Nephron progenitor cell (in vitro differentiated cells): ENCODE data around the gene APOF.
"Not testable (repeated sequence)": the region's sequence is repeated elsewhere in the genome, so short reads cannot be mapped to it uniquely, and the experiment has no call there.

Source experiments
- DNase-seq: peaks from one replicate; pipeline ENCODE4 v3.0.0; 2021
- H3K27ac Mint-ChIP-seq: 2 replicates; pipeline ENCODE4 v1.8.0; 2021; ENCODE audit warnings: mild to moderate bottlenecking, moderate library complexity, mixed read lengths
- H3K27me3 Mint-ChIP-seq: 2 replicates; pipeline ENCODE4 v1.8.0; 2021; ENCODE audit warnings: mild to moderate bottlenecking, low read depth, mixed read lengths; ENCODE audit not compliant: poor library complexity
- H3K36me3 Mint-ChIP-seq: 2 replicates; pipeline ENCODE4 v1.8.0; 2021; ENCODE audit warnings: low read depth, mixed read lengths
- H3K4me1 Mint-ChIP-seq: 2 replicates; pipeline ENCODE4 v1.8.0; 2021; ENCODE audit warnings: mixed read lengths
- H3K4me3 Mint-ChIP-seq: 2 replicates; pipeline ENCODE4 v1.8.0; 2021; ENCODE audit warnings: mild to moderate bottlenecking, moderate library complexity, mixed read lengths
- H3K9me3 Mint-ChIP-seq: 2 replicates; pipeline ENCODE4 v1.8.0; 2021; ENCODE audit warnings: mild to moderate bottlenecking, moderate library complexity, mixed read lengths
- TF ChIP-seq, protein P1 (sequence below): fragments of 200-600 bp; sonication (generic); IDR thresholded peaks from 2 replicates; pipeline ENCODE4 v1.5.0; 2021; ENCODE audit warnings: antibody characterized with exemption

APOF gene

DNA sequence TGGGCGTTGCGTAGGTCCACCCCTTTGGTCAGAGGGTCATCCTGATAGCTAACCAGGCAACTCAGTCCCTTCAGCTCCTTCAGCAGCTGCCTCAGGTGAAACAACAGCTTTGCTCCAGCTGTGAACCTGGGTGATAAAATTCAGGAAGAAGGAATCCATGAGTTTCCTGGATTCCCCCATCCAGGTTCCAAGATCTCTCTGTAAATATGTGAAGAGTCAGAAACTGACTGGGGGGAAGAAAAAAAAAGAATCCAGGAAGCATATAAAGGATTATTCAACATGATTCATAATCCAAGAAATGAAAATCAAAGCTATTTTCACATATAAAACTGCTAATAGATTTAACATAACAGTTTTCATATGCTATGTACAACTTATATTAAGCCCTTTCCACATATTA, 11.3 kb downstream of the APOF start:
- Mint-ChIP-seq H3K4me1 (no peaks in the 10 kb centered on the region), H3K4me3 (no peak overlapping the region), H3K36me3 (peaks cover 55% of the 10 kb centered on the region), H3K27me3 (peaks cover 3% of the 10 kb centered on the region), H3K27ac (no peak overlapping the region), H3K9me3 (no peaks in the 10 kb centered on the region)
- TF ChIP-seq, protein P1, sequence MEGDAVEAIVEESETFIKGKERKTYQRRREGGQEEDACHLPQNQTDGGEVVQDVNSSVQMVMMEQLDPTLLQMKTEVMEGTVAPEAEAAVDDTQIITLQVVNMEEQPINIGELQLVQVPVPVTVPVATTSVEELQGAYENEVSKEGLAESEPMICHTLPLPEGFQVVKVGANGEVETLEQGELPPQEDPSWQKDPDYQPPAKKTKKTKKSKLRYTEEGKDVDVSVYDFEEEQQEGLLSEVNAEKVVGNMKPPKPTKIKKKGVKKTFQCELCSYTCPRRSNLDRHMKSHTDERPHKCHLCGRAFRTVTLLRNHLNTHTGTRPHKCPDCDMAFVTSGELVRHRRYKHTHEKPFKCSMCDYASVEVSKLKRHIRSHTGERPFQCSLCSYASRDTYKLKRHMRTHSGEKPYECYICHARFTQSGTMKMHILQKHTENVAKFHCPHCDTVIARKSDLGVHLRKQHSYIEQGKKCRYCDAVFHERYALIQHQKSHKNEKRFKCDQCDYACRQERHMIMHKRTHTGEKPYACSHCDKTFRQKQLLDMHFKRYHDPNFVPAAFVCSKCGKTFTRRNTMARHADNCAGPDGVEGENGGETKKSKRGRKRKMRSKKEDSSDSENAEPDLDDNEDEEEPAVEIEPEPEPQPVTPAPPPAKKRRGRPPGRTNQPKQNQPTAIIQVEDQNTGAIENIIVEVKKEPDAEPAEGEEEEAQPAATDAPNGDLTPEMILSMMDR, result no peak
- no peak for DNase-seq

DNA sequence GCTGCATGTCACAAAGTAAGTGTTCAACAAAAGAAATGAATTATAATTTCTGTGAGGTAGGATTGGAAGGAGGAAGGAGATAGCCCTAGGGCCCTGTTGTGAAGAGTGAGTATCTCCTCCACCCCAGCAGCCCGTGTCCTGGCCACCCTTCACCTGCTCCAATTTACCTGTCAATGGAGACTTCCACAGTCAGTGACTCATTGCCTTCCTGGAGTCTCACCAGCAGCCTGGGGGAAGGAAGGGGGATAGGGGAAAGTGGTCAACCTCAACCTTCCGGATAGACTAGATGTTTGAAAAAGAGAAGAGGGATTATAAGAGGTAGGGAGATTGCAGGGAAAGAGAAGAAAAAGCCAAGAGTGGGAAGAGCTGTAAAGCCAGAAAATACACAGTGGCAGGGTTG, 12.0 kb downstream of the APOF start:
- Mint-ChIP-seq H3K4me3 (no peak overlapping the region), H3K4me1 (no peaks in the 10 kb centered on the region), H3K36me3 (peaks cover 57% of the 10 kb centered on the region), H3K27ac (no peak overlapping the region), H3K27me3 (peaks cover 3% of the 10 kb centered on the region), H3K9me3 (no peaks in the 10 kb centered on the region)
- DNase-seq, result no peak
- TF ChIP-seq, protein P1, result no peak

DNA sequence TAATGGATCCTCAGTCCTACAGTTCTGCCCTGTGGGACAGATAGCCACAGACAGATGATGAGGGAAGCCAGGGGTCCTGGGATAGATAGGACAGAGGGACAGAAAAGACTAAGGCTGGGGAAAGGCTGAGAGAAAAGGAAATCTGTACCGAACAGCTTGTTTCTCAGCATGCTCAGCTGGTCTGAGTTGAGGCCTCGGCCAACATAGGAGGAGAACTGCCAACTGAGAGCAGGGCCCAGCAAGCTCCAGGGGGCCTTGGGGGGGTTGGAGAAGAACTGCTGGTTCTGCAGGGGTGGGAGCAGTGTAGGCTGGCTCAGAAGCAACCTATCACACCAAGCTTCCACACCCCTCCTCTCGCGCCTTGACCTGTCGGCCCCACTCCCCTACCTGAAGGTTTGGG, 13.9 kb downstream of the APOF start:
- TF ChIP-seq, protein P1, result no peak
- peaks cover 3% of the 10 kb centered on the region for H3K27me3 Mint-ChIP-seq
- DNase-seq, result no peak
- no peaks in the 10 kb centered on the region for H3K4me1 Mint-ChIP-seq
- peaks cover 50% of the 10 kb centered on the region for H3K36me3 Mint-ChIP-seq
- H3K9me3 Mint-ChIP-seq, result no peaks in the 10 kb centered on the region
- no peak overlapping the region for H3K4me3 Mint-ChIP-seq
- H3K27ac Mint-ChIP-seq, result no peak overlapping the region

DNA sequence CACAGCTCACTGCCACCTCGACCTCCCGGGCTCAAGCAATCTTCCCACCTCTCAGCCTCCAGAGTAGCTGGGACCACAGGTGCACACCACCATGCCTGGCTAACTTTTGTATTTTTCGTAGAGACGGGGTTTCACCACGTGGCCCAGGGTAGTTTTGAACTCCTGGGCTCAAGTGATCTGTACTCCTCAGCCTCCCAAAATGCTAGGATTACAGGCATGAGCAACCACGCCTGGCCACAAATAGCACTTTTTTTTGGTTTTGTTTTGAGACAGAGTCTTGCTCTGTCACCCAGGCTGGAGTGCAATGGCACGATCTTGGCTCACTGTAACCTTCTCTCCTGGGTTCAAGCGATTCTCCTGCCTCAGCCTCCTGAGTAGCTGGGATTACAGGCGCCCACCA, 15.4 kb downstream of the APOF start:
- H3K27me3 Mint-ChIP-seq, H3K27ac Mint-ChIP-seq, DNase-seq, H3K4me3 Mint-ChIP-seq, H3K4me1 Mint-ChIP-seq, H3K9me3 Mint-ChIP-seq: not testable (repeated sequence)
- H3K36me3 Mint-ChIP-seq, result peaks cover 57% of the 10 kb centered on the region

DNA sequence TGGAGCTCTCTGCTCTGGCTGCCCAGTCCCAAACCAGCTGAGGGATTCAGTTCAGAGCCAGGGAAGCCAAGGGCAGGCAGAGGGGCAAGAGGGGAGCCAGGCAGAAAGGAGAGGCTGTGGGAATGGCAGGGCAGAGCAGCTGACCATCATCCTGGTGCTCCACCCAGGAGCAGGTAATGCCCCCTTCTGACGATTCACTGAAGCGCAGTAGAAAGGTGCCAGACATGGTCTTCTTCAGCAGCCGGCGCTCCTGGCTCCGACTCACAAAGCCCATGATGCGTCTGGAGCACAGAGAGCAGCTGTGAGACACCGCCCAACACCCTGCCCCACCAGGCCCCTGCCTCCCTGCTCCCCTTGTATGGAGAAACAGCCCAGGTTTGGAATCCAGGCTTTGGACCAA, 16.0 kb downstream of the APOF start:
- peaks cover 57% of the 10 kb centered on the region for H3K36me3 Mint-ChIP-seq
- H3K27me3 Mint-ChIP-seq, result peaks cover 3% of the 10 kb centered on the region
- no peaks in the 10 kb centered on the region for H3K9me3 Mint-ChIP-seq
- DNase-seq, result no peak
- H3K27ac Mint-ChIP-seq, result no peak overlapping the region
- H3K4me3 Mint-ChIP-seq, result no peak overlapping the region
- TF ChIP-seq, protein P1, result no peak
- no peaks in the 10 kb centered on the region for H3K4me1 Mint-ChIP-seq

DNA sequence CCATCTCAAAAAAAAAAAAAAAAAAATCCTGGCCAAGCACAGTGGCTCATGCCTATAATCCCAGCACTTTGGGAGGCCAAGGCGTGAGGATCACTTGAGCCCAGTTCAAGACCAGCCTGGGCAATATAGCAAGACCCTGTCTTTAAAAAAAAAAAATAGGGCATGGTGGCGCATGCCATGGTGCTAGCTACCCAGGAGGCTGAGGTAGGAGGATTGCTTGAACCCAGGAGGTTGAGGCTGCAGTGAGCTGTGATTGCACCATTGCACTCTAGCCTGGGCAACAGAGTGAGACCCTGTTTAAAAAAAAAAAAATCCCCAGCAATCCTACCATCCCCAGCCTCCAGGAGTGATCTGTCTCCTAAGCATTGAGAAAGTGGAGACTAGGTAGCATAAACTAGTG, 20.4 kb downstream of the APOF start:
- H3K4me3 Mint-ChIP-seq, H3K27ac Mint-ChIP-seq, H3K27me3 Mint-ChIP-seq, DNase-seq, H3K9me3 Mint-ChIP-seq, H3K4me1 Mint-ChIP-seq: not testable (repeated sequence)
- H3K36me3 Mint-ChIP-seq, result peaks cover 26% of the 10 kb centered on the region

DNA sequence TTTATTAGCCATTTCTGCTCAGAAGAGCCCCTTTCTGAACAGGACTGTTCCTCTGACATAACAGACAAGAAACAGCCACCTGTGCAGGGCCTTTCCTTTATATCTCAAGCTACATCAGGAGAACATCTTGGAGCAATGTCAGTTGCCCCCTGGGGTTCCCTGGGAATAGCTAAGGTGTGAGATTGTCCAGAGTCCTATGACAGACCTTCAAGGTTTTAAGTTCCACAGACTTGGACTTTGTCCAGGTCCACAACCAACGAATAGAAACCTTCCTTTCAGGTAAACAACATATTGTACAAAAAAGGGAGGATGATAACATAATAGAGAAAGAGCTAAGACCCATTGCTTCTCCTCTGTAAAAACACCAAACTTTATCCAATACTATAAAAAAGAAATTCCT, 21.0 kb downstream of the APOF start:
- Mint-ChIP-seq H3K36me3 (peaks cover 26% of the 10 kb centered on the region), H3K9me3 (no peaks in the 10 kb centered on the region), H3K27ac (peak overlapping the region; percentile 43), H3K4me1 (no peaks in the 10 kb centered on the region), H3K4me3 (no peak overlapping the region), H3K27me3 (peaks cover 11% of the 10 kb centered on the region)
- DNase-seq, result no peak
- TF ChIP-seq, protein P1, result no peak
